Measurements from ENCODE around the gene CLCN1.

Gene CLCN1

DNA sequence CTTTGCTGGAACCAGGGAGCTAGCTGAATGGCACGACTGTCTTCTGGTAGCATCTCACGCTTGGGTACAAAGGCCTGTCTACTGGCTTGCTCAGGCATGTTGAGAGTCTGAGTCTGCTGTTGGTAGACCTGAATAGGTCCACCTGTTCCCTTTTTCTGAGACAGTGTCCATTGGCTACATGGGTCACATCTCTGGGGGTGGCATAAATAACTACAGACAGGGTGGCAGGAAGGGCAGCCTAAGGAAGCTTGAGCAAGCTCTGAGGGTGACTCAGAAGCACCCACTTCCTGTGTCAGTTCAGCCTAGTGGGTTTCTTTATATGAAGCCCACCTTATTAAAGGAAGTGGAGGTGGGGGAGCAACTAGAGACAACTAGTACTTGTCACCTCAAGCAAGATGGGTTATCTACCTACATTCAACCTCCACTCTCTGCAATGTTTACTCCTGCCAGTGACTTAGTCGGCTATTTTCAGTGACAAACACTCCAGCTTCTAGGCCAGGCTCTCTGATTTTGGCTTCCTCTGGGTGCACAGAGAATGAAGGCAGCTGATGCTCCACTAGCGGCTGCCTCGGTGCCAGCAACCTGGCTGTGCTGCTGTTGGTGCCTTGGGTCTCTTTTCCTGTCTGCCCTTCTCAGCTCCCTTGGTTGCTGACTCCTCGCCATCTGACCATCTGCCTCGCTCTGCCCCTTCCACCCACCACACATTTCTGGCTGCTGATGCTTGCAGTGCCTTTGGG, 59.6 kb downstream of the CLCN1 start:
- DNase-seq (ENCODE audit: low read depth in 1 of 2, low spot score in 1 of 2): peak in 1 of 2 experiments; percentile 71
- Histone ChIP-seq H3K27me3 (ENCODE audit: insufficient read depth, poor library complexity, severe bottlenecking) (no peaks in the 10 kb centered on the region), H3K4me3 (replicated peaks; ENCODE audit: insufficient read depth, low read length) (no peak overlapping the region), H3K27ac (replicated peaks) (peak overlapping the region; percentile 63)
- TF ChIP-seq SPI1 (IDR thresholded peaks at IDR 0.05; ENCODE audit: borderline replicate concordance, low read depth): peak; percentile 61; the same call in 1 of the 2 replicates
- TF ChIP-seq, protein P1, sequence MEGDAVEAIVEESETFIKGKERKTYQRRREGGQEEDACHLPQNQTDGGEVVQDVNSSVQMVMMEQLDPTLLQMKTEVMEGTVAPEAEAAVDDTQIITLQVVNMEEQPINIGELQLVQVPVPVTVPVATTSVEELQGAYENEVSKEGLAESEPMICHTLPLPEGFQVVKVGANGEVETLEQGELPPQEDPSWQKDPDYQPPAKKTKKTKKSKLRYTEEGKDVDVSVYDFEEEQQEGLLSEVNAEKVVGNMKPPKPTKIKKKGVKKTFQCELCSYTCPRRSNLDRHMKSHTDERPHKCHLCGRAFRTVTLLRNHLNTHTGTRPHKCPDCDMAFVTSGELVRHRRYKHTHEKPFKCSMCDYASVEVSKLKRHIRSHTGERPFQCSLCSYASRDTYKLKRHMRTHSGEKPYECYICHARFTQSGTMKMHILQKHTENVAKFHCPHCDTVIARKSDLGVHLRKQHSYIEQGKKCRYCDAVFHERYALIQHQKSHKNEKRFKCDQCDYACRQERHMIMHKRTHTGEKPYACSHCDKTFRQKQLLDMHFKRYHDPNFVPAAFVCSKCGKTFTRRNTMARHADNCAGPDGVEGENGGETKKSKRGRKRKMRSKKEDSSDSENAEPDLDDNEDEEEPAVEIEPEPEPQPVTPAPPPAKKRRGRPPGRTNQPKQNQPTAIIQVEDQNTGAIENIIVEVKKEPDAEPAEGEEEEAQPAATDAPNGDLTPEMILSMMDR (IDR thresholded peaks at IDR 0.05; ENCODE audit: insufficient read depth, low read length): no peak

DNA sequence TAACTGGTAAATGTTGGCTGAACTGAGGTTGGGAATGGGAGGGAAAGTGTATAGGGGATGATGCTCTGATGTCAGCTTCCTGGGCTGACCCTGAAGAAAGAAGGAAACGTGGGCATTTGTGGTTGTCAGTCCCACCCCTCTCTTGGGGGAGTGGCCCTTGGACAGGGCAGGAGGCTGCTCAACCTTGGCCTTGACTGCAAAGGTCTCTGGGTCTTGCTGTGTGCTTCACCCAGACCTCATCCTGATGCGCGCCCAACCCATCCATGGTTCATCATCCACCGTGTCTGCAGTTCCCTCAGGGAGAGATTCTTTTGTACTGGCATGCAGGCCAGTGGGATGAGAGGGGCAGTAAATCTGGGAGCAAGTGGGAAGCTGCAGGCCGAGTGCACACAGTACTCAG, 60.5 kb downstream of the CLCN1 start:
- no peak overlapping the region for H3K4me3 ChIP-seq (replicated peaks; ENCODE audit: insufficient read depth, low read length)
- no peaks in the 10 kb centered on the region for H3K27me3 ChIP-seq (ENCODE audit: insufficient read depth, poor library complexity, severe bottlenecking)
- TF ChIP-seq GABPA (IDR thresholded peaks at IDR 0.05; ENCODE audit: low read depth): no peak
- TF ChIP-seq POLR2AphosphoS5 (IDR thresholded peaks at IDR 0.05; ENCODE audit: low read depth): no peak
- TF ChIP-seq, protein P1 (IDR thresholded peaks at IDR 0.05; ENCODE audit: insufficient read depth, low read length): no peak
- TF ChIP-seq SPI1 (IDR thresholded peaks at IDR 0.05; ENCODE audit: borderline replicate concordance, low read depth): no peak
- TF ChIP-seq, protein P2, sequence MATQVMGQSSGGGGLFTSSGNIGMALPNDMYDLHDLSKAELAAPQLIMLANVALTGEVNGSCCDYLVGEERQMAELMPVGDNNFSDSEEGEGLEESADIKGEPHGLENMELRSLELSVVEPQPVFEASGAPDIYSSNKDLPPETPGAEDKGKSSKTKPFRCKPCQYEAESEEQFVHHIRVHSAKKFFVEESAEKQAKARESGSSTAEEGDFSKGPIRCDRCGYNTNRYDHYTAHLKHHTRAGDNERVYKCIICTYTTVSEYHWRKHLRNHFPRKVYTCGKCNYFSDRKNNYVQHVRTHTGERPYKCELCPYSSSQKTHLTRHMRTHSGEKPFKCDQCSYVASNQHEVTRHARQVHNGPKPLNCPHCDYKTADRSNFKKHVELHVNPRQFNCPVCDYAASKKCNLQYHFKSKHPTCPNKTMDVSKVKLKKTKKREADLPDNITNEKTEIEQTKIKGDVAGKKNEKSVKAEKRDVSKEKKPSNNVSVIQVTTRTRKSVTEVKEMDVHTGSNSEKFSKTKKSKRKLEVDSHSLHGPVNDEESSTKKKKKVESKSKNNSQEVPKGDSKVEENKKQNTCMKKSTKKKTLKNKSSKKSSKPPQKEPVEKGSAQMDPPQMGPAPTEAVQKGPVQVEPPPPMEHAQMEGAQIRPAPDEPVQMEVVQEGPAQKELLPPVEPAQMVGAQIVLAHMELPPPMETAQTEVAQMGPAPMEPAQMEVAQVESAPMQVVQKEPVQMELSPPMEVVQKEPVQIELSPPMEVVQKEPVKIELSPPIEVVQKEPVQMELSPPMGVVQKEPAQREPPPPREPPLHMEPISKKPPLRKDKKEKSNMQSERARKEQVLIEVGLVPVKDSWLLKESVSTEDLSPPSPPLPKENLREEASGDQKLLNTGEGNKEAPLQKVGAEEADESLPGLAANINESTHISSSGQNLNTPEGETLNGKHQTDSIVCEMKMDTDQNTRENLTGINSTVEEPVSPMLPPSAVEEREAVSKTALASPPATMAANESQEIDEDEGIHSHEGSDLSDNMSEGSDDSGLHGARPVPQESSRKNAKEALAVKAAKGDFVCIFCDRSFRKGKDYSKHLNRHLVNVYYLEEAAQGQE (IDR thresholded peaks at IDR 0.05; ENCODE audit: insufficient replicate concordance, low read depth): no peak
- DNase-seq (ENCODE audit: low read depth in 1 of 2, low spot score in 1 of 2): peak in 1 of 2 experiments; percentile 16
- no peak overlapping the region for H3K27ac ChIP-seq (replicated peaks)

DNA sequence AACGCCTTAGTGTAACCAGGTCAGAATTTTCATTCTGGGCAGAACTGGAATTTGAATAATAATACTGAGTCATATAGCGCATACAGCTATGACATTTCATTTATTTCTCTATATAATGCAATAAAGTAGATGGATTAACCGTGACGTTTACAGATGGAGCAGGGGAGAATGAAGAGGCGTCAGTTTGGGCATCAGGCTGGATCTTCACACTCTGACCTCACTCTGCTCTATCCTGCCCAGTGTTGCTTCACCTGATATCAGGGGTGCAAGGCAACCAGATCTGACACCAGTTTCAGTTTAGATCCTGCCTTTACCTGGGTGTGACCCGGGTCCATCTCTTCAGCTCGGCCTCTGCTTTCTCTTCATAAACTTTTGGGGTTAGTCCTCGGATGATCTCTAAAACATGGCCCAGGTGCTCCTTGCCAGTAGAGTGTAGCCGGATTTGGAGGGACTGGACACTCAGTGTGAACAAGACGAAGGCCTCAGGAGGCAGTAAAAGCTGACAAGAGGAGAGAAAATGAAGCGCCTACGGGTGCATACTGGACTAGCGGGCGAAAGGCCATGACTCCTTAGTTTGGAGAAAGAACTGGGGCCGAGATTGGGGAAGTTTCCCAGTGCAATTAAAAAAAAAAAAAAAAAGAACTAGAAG, 63.8 kb downstream of the CLCN1 start:
- Histone ChIP-seq H3K27me3 (ENCODE audit: insufficient read depth, poor library complexity, severe bottlenecking) (no peaks in the 10 kb centered on the region), H3K4me3 (replicated peaks; ENCODE audit: insufficient read depth, low read length) (peak overlapping the region; percentile 75), H3K27ac (replicated peaks) (peak overlapping the region; percentile 97)
- no peak for DNase-seq (ENCODE audit: low read depth in 1 of 2, low spot score in 1 of 2)
- no peak for TF ChIP-seq POLR2AphosphoS5 (IDR thresholded peaks at IDR 0.05; ENCODE audit: low read depth)

DNA sequence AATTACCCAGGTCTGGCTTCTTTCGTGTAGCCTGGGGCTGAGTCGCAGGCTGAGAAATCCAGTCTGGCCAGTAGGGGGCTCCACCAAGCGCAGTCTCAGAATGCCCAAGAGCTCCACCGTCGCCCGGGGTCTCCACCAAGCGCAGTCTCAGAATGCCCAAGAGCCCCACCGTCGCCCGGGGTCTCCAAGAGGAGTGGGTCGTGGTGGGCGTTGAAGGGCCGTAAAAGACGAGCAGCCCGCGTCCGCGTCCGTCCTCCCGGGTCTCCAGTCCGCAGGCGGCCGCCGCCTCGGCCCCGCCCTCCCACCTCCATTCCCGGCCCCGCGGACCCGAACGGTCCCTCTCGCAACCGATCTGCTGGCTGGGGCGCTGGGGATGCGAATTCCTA, 64.3 kb downstream of the CLCN1 start:
- H3K4me3 ChIP-seq (replicated peaks; ENCODE audit: insufficient read depth, low read length): peak overlapping the region; percentile 75
- H3K27ac ChIP-seq (replicated peaks): peak overlapping the region; percentile 97
- no peaks in the 10 kb centered on the region for H3K27me3 ChIP-seq (ENCODE audit: insufficient read depth, poor library complexity, severe bottlenecking)
- DNase-seq (ENCODE audit: low read depth in 1 of 2, low spot score in 1 of 2): peak in 1 of 2 experiments; percentile 91
- no peak for TF ChIP-seq SPI1 (IDR thresholded peaks at IDR 0.05; ENCODE audit: borderline replicate concordance, low read depth)
- TF ChIP-seq, protein P1 (IDR thresholded peaks at IDR 0.05; ENCODE audit: insufficient read depth, low read length): peak; percentile 63

Measured in HL-60 (cell line).